NK-92 (cell line): ENCODE data around the gene PDGFB.

Source experiments
- DNase-seq: peaks from one replicate; lab custom pipeline; 2025; ENCODE audit not compliant: unreplicated experiment; lab: John Stamatoyannopoulos, UW

PDGFB gene

GRCh38 chr22:39176714-39177455 is 67.9 kb downstream of the PDGFB start:
- DNase-seq = no peak

GRCh38 chr22:39176143-39176713 is 68.6 kb downstream of the PDGFB start:
- DNase-seq = no peak

- no peak for DNase-seq
These were observed 69.2 kb downstream of the PDGFB start for GRCh38 chr22:39175353-39176142.

GRCh38 chr22:39174498-39175352 is 70.1 kb downstream of the PDGFB start:
- DNase-seq = no peak

GRCh38 chr22:39173787-39174497 is 70.8 kb downstream of the PDGFB start:
- no peak for DNase-seq
